Activated naive CD8-positive, alpha-beta T cell (primary cell): Measurements from ENCODE around the gene FAM174C.
A peak's percentile ranks its signal among the peaks of the same experiment; 100 is the strongest.
"Not testable (repeated sequence)": the region's sequence is repeated elsewhere in the genome, so short reads cannot be mapped to it uniquely, and the experiment has no call there.

Experiments
- H3K27ac Mint-ChIP-seq: one replicate; pipeline ENCODE4 v1.8.0; 2021; ENCODE audit warnings: mixed read lengths
- H3K27me3 Mint-ChIP-seq: one replicate; pipeline ENCODE4 v1.8.0; 2021; ENCODE audit warnings: mixed read lengths
- H3K36me3 Mint-ChIP-seq: one replicate; pipeline ENCODE4 v1.8.0; 2021; ENCODE audit warnings: mixed read lengths
- H3K4me1 Mint-ChIP-seq: one replicate; pipeline ENCODE4 v1.8.0; 2021; ENCODE audit warnings: low read depth, mixed read lengths
- H3K4me3 Mint-ChIP-seq: one replicate; pipeline ENCODE4 v1.8.0; 2021; ENCODE audit warnings: mild to moderate bottlenecking, mixed read lengths
- H3K9me3 Mint-ChIP-seq: one replicate; pipeline ENCODE4 v1.8.0; 2021; ENCODE audit warnings: low read depth, mixed read lengths

Gene FAM174C

DNA sequence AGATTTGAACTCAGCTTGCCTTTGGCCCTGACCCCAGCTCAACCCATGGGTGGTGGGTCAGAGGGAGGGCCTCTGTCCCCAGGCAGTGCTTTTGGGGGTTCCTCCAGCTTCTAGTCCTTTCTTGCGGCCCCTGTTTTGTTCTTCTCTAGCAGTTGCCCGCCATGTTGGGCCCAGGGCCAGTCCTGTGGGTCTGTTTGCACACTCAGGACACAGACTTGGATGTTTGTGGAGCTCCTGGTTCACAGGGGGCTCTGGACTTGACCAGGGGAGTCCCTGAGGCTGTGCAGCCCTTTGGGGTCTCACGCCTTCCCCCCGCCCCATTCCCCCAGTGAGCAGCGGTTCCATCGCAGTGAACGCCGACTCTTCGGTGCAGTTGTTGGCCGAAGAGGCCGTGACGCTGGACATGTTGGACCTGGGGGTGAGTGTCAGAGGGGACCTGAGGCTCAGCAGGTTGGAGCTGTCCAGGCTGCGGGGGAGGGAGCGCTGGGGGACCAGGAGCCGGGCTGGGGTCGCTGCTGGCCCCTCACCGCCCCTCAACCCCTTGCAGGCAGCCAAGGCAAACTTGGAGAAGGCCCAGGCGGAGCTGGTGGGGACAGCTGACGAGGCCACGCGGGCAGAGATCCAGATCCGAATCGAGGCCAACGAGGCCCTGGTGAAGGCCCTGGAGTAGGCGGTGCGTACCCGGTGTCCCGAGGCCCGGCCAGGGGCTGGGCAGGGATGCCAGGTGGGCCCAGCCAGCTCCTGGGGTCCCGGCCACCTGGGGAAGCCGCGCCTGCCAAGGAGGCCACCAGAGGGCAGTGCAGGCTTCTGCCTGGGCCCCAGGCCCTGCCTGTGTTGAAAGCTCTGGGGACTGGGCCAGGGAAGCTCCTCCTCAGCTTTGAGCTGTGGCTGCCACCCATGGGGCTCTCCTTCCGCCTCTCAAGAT, 31.3 kb upstream of the FAM174C start:
- no peaks in the 10 kb centered on the region for H3K27me3 Mint-ChIP-seq
- H3K36me3 Mint-ChIP-seq: no peaks in the 10 kb centered on the region
- H3K4me3 Mint-ChIP-seq: peak overlapping the region; percentile 89
- H3K27ac Mint-ChIP-seq: peak overlapping the region; percentile 28
- no peaks in the 10 kb centered on the region for H3K9me3 Mint-ChIP-seq
- peaks cover 18% of the 10 kb centered on the region for H3K4me1 Mint-ChIP-seq

DNA sequence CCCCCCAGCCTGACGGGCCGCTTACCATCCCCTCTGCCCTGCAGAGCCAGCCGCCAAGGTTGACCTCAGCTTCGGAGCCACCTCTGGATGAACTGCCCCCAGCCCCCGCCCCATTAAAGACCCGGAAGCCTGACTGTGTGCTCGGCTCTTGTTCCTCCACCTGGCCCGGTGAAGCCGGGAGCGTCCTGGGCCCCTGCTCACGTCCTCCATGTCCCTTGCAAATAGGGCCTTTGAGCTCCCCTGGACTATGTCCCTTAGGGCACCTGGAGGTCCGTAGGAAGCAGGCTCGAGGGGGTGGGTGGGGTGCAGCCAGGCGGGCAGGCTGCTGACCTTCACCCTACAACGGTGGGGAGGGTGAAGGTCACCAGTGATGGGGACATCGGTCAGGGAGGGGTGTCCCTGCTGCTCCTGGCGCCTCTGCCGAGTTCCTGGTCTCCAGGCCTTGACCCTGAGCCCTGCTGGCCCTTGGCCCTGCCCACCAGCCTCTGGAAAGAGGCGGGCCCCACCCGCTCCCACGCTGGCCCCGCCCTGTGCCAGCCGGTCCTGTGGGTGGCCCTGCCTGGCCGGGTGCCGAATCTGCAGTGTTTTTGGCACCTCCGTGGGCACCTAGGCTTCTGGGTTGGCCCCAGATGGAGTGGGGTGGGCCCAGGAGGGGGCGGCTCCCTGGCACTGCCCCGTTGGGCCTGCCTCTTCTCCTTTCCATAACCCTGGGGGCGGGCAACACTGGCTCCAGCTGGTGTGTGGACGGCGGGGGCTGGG, 30.5 kb upstream of the FAM174C start:
- no peaks in the 10 kb centered on the region for H3K9me3 Mint-ChIP-seq

DNA sequence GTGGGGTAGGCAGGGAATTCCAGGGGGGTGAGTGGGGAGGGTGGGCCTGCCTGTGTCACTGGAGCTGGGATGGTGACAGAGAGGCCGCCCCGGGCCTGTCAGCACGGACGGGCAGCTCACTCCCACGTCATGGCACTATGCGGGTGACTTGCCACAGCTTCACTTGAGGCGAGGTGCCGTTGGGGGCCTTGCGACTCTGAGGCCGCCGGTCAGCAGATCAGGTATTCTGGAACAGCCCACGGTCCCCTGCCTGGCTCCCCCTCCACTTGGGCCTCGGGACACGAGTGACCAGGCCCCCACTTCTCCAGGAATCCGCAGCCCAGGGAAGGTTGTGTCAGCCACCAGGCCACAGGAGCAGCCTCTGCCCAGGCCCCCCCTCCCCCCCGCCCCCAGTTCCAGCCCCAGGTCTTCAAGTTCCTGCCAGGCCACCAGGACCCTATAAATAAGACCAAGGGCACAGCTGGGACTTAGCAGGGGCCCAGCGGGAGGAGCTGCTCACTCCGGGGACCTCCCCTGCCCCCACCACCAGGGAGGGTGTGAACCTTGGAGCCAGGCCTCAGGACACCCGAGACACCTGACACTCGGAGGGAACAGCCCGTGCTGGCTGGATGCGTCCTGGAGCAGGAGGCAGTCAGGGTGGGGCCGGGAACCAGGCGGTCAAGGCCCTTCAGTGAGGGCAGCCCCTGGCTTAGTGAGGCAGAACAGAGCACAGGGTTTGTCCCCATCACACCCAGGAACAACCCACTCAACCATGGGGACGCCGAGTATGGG, 29.7 kb upstream of the FAM174C start:
- Mint-ChIP-seq H3K36me3 (no peaks in the 10 kb centered on the region), H3K27ac (no peak overlapping the region), H3K9me3 (no peaks in the 10 kb centered on the region), H3K4me1 (peaks cover 18% of the 10 kb centered on the region), H3K27me3 (no peaks in the 10 kb centered on the region), H3K4me3 (no peak overlapping the region)

More for the DNA sequence above, 30.5 kb upstream of the FAM174C start:
- Mint-ChIP-seq H3K27ac (peak overlapping the region; percentile 28), H3K27me3 (no peaks in the 10 kb centered on the region), H3K4me1 (peaks cover 18% of the 10 kb centered on the region), H3K4me3 (peak overlapping the region; percentile 71), H3K36me3 (no peaks in the 10 kb centered on the region)

DNA sequence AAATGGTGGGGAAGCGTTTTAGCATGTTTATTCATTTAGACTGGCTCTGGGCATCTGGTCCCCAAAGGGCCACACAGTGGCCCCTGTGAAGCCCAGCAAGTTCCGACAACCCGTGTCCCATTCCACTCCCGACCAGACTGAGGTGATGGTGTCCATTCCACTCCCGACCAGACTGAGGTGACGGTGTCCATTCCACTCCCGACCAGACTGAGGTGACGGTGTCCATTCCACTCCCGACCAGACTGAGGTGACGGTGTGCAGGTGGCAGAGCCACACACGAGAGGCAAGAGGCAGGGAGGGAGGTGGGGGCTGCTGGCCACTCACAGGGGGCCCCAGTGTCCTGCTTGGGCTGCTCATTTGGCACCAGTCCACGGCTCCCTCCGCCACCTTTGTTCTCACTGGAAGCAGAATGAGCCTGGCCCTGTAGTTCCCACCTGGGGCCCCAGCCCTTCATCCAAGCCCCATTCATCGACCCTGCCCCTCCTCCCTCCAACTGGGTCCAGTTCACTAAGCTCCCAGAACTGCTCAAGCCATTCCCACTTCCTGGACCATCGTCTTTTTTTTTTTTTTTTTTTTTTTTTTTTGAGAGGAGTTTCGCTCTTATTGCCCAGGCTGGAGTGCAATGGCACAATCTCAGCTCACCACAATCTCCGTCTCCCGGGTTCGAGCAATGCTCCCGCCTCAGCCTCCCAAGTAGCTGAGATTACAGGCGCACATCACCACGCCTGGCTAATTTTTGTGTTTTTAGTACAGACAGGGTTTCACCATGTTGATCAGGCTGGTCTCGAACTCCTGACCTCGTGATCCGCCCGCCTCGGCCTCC, 28.9 kb upstream of the FAM174C start:
- H3K4me1 Mint-ChIP-seq: peaks cover 12% of the 10 kb centered on the region
- not testable (repeated sequence) for H3K36me3 Mint-ChIP-seq, H3K9me3 Mint-ChIP-seq, H3K4me3 Mint-ChIP-seq, H3K27ac Mint-ChIP-seq, H3K27me3 Mint-ChIP-seq

DNA sequence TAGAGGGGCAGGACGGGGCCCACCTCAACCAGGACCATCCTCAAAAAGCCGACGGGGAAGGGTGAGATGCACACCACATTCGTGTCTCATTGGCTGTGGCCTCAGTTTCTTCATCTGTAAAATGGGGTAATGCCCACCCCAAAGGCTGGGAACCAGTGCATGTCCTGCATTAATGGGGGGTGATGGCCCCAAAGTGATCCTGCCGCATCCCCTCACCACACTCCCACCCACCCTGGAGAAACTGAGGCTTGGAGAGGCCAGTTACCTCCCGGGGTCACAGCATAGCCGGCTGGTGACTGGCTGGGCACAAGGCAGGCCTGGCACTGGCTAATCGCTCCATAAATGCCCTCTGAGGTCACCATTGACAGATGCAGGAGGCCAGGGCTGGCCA, 27.6 kb upstream of the FAM174C start:
- no peaks in the 10 kb centered on the region for H3K36me3 Mint-ChIP-seq
- H3K4me3 Mint-ChIP-seq: peak overlapping the region; percentile 23
- no peaks in the 10 kb centered on the region for H3K27me3 Mint-ChIP-seq
- peaks cover 12% of the 10 kb centered on the region for H3K4me1 Mint-ChIP-seq
- no peak overlapping the region for H3K27ac Mint-ChIP-seq
- no peaks in the 10 kb centered on the region for H3K9me3 Mint-ChIP-seq

DNA sequence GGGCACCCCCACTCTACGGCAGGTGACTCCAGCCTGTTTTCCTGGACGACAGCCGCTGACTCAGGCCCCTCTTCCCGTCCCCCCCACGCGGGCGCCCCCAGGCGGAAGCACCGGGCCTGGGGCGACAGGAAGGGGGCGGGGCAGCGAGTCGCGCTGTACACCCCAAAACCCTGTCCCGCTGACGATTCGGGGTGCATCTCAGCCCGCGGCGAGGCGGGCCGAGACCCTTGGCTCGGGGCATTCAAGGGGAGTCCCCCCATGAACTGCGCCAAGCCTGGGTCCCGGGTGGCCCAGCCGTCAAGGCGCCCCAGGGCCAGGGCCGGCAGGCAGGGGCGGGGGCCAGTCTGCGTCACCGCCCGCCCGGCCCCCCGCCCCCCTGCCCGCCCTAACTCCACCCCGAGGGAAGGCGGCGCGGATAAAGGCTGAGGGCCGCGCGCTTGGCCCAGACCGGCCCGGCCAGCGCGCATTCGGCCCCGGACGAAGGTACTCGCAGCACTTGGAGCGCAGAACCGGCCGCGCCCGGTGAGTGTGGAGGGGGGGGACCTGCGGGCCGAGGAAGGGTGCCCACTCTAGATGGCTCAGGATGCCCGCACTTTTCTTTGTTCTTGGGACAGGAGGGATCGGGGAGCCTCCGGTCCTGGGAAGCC, 27.1 kb upstream of the FAM174C start, which contains the start of gene MIDN:
MIDN (plus strand) TSS at position 445 of the 647 bp plus-strand sequence. CDS start 1,714 bp downstream, outside the sequence.
- Mint-ChIP-seq H3K4me3 (peak within 1 kb of the TSS; percentile 71), H3K9me3 (no peaks in the 10 kb centered on the region), H3K4me1 (peaks cover 8% of the 10 kb centered on the region), H3K36me3 (no peaks in the 10 kb centered on the region), H3K27me3 (no peaks in the 10 kb centered on the region), H3K27ac (peak within 1 kb of the TSS; percentile 50)

DNA sequence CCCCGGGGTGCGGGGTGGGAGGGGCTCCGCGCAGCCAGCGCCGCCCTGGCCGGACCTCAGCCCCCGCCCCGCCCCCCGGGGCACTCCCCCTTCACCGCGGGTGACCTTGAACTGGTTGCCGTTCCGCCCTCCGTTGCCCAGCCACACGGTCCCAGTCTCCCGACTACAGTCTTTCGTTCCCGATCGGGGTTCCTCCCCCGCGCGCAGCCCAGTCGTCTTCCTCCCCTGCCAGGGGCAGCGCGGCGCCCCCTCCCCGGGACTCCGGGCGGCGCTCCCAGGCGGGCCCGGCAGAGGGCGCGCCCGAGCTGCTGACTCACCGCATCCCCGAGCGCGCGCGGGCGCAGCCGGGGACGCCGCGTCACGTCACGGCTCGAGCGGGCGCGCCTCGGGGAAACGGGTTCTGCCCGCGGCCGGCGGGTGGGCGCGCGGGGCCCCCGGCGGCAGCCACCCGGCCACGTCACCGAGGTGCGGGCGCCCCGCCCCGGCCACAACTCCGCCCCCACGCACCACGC, 26.5 kb upstream of the FAM174C start:
- no peaks in the 10 kb centered on the region for H3K9me3 Mint-ChIP-seq
- H3K4me3 Mint-ChIP-seq: peak overlapping the region; percentile 71
- no peaks in the 10 kb centered on the region for H3K27me3 Mint-ChIP-seq
- H3K27ac Mint-ChIP-seq: peak overlapping the region; percentile 50
- H3K36me3 Mint-ChIP-seq: no peaks in the 10 kb centered on the region
- peaks cover 12% of the 10 kb centered on the region for H3K4me1 Mint-ChIP-seq

DNA sequence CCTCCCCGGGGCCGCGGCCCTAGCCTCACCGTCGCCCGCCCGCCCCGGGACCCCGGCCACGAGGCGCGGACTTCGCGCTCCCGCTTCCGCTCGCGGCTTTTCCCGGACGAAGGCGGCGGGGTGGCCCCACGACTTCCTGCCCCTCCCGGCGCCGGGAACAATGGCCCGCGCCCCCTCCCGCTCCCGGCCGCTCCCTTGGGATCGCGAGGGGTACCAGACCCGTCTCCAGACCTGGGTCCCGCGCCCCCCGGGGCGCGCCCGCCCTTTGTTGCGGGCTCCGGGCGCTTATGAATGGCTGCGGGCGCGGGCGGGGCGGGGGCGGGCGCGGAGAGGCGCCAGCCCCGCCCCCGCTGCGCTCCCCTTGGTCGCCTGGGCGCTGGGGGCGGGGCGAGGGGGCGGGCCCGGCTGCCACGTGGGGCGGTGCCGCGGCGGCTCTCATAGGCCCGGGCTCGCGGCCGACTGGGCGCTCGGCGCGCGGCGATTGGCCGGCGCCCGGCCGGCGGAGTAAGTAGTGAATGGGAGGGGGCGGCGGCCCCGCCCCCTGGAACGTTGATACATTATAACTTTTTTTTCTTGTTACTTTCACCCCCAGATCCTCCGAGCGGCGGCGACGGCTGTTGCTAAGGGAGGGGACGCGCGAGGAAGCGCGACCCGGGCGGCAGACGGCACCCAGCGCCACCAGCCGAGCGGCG, 25.9 kb upstream of the FAM174C start:
- Mint-ChIP-seq H3K36me3 (no peaks in the 10 kb centered on the region), H3K27ac (peak overlapping the region; percentile 68), H3K4me1 (peaks cover 12% of the 10 kb centered on the region), H3K27me3 (no peaks in the 10 kb centered on the region), H3K9me3 (no peaks in the 10 kb centered on the region), H3K4me3 (peak overlapping the region; percentile 79)

DNA sequence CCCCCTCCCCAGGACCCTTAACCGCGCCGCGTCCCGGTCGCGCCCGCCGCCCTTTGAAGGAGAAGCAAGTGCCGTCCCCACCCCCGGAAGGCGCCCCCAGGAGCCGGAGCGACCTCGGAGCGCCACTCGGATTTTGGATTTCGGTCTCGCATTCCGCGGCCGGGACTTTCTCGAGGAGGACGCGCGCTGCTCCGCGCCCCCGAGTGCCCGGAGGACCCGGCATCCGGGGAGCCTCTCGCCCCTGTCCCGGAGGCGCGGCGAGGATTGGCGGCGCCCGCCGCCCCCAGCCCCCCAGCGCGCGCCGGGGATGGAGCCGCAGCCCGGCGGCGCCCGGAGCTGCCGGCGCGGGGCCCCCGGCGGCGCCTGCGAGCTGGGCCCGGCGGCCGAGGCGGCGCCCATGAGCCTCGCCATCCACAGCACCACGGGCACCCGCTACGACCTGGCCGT, 25.3 kb upstream of the FAM174C start:
- no peaks in the 10 kb centered on the region for H3K27me3 Mint-ChIP-seq
- H3K27ac Mint-ChIP-seq: peak overlapping the region; percentile 68
- H3K9me3 Mint-ChIP-seq: no peaks in the 10 kb centered on the region
- H3K36me3 Mint-ChIP-seq: no peaks in the 10 kb centered on the region
- H3K4me1 Mint-ChIP-seq: peaks cover 15% of the 10 kb centered on the region
- H3K4me3 Mint-ChIP-seq: peak overlapping the region; percentile 79

DNA sequence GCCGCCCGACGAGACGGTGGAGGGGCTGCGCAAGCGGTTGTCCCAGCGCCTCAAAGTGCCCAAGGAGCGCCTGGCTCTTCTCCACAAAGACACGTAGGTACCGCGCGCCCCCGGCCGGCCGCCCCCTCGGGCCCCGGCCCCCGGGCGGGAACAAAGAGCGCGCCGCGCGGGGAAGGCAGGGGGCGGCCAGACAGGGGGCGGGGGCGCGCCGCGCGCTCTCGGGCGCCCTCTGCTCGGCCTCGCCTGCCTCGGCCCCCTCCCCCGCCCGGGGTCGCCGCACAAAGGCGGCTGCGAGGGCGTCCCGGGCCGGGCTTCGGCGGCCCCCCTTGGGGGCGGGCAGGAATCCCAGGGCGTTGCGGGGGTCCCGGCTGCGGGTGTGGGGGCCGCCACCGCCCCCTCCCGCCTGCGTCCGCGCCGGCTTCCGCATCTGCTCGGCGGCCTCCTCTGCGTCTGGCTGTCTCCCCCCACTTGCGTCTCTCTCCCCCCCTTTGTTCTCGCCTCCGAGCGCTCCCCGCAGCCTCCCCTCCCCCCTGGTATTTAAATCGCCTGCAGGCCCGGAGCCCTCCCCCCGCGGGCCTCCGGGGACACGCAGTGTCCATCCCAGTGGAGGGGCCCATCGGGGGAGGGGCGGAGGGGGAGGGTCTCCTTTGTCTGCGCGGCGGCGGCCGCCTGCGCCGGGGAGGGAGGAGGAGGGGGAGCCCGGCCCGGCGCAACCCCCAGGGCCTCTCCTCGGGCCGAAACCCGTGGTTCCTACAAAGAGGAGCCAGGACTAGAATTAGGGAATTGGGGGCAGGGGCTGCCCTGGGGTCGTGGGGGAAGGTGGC, 24.7 kb upstream of the FAM174C start:
- Mint-ChIP-seq H3K9me3 (no peaks in the 10 kb centered on the region), H3K4me3 (peak overlapping the region; percentile 89), H3K27me3 (no peaks in the 10 kb centered on the region), H3K27ac (no peak overlapping the region), H3K4me1 (peaks cover 15% of the 10 kb centered on the region), H3K36me3 (no peaks in the 10 kb centered on the region)

DNA sequence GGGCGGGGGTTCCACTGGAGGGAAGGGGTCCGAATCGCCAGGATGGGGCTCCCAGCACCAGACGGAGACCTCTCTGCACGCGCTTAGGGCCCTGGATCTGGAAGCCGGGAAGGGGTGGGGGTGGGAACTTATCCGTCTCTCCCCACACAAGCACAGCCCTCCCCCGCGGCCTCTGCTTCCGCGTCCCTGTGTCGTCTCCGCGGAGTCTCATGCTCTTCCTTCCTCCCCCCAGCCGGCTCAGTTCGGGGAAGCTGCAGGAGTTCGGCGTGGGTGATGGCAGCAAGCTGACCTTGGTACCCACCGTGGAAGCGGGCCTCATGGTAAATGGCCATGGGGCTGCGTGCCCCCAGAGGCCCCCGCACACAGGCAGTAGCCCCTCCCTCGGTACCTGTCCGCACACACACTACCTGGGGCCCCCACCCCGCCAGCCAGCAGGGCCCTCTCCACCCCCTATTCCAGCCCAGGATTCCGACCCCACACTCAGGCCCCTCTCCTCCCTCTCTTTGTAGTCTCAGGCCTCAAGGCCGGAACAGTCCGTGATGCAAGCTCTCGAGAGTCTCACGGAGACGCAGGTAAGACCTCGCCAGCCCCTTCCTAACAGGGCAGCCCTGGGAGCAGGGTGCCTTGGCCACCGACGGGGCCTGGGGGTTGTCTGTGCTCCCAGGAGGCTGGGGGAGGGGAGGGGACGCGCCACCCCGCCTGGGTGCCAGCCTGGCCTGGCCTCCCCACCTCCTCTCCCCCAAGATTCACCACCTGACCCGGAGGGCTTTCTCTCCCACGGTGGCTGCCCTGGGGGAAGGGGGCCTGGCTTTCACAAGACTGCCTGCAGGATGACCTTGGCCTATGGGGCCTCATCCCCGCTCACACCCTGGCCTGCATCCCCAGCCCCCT, 23.8 kb upstream of the FAM174C start:
- peak overlapping the region; percentile 89 for H3K4me3 Mint-ChIP-seq
- no peaks in the 10 kb centered on the region for H3K36me3 Mint-ChIP-seq

More for the DNA sequence above, 23.8 kb upstream of the FAM174C start:
- peaks cover 18% of the 10 kb centered on the region for H3K4me1 Mint-ChIP-seq
- no peaks in the 10 kb centered on the region for H3K9me3 Mint-ChIP-seq
- peak overlapping the region; percentile 80 for H3K27ac Mint-ChIP-seq
- no peaks in the 10 kb centered on the region for H3K27me3 Mint-ChIP-seq
